ENCODE results near the gene STC2.
"Not testable (repeated sequence)": the region's sequence is repeated elsewhere in the genome, so short reads cannot be mapped to it uniquely, and the experiment has no call there.

The STC2 gene, protein sequence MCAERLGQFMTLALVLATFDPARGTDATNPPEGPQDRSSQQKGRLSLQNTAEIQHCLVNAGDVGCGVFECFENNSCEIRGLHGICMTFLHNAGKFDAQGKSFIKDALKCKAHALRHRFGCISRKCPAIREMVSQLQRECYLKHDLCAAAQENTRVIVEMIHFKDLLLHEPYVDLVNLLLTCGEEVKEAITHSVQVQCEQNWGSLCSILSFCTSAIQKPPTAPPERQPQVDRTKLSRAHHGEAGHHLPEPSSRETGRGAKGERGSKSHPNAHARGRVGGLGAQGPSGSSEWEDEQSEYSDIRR

DNA sequence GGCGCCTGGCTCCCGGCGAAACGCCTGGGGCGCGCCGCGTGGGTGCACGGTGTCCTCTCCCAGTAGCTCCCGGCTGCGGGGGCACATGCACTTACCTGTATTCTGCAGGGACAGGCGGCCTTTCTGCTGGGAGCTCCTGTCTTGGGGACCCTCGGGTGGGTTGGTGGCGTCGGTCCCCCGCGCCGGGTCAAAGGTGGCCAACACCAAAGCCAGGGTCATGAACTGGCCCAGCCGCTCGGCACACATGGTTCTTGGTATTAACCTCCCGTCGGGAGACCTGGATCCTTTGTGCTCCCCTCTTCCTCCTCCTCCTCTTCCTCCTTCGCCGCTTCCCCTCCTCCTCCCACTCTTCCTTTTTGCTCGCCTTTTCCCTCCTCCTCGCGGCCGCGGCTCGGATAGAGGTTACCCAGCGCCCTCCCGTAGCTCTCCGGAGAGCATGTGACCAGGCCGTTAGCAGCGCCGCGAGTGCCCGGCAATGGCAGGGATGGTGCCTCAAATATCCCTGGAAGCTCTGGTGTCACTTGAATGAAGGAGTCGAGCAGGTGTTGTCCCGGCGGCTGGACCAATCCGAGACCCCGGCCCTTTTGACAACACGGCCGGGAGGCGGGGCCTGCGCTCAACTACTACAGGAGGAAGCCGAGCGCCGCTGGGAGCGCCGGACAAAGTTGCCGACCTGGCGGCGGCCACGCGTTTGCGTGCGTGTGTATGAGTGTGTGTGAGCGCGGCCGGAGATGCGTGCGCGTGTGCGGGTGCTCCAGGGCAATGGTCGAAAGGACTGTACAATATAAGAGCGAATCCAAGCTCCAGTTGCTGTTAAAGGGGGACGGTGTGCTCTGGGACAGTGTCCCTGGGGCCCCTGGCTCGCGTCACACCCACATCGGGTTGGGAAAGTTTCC lies at the start of gene STC2:
Gene STC2 (minus strand): TSS at position 467 of the 896 bp plus-strand sequence. CDS start 221 bp downstream, at position 246.
- DNase-seq = no peak

DNA sequence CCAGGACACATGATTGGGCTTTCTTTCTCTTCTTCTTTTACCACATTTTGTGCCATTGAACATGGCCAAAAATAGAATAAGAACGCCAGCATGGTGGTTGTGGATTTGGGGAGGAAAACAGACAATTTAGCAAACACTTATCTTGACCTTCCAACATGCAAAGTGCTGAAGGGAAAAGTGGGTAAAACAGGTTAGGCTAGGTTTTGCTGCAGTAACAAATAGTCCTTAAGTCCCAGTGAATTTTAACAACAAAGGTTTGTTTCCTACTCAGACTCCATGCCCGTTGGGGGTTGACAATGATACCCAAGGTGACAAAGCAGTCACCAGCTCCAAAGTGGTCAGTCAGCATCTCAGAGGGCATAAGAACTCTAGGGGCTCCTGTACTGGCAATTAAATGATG lies 43.2 kb upstream of the STC2 start:
- DNase-seq = no peak

DNA sequence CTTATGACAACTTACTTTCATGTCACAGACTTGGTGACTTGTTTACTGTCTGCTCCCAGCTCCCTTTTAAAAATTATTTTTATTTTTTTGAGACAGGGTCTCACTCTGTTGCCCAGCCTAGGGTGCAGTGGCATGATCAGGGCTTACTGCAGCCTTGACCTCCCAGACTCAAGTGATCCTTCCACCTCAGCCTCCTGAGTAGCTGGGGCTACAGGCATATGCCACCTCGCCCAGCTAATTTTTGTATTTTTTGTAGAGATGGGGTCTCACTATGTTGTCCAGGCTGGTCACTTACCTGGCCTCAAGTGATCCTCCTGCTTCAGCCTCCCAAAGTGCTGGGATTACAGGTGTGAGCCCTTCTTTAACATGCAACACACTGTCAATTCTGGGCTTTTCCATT lies 35.2 kb upstream of the STC2 start:
- not testable (repeated sequence) for DNase-seq

DNA sequence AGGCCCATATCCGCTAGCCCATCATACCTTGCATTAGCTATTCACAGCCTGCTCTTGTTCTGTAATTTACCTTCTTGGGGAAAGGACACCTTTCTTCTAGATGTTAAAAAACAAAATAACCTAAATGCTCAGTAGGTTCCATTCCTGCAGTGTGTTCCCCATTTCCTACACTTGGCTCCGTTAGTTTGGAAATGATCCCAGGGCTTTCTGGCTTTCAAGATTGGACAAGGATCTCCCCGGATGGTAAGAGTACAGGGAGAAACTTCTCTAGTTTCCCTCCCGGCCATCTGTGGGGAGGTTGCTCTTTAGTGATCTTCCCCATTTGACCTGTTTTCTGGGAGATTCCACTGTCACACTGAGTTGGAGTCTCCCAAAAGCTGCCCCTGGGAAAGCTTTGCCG lies 27.3 kb upstream of the STC2 start:
- no peak for DNase-seq

DNA sequence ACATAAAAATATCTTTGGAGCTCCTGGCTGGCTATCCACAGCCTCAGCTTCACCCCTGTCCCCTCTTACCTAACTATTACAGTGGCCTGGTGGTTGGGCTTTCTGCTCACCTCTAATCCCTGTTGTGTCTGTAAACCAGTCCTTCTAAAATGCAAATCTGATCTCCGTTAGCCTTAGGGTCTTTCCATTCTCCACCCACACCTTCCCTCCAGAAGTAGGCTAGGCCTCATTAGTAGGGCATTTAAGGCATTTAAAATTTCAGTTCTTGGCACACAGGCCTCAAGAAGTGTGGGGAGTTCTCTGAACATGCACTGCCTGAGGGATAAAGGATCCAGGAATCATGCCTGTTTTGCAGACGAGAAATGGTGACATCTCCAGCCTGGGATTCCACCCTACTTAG lies 26.4 kb upstream of the STC2 start:
- no peak for DNase-seq

DNA sequence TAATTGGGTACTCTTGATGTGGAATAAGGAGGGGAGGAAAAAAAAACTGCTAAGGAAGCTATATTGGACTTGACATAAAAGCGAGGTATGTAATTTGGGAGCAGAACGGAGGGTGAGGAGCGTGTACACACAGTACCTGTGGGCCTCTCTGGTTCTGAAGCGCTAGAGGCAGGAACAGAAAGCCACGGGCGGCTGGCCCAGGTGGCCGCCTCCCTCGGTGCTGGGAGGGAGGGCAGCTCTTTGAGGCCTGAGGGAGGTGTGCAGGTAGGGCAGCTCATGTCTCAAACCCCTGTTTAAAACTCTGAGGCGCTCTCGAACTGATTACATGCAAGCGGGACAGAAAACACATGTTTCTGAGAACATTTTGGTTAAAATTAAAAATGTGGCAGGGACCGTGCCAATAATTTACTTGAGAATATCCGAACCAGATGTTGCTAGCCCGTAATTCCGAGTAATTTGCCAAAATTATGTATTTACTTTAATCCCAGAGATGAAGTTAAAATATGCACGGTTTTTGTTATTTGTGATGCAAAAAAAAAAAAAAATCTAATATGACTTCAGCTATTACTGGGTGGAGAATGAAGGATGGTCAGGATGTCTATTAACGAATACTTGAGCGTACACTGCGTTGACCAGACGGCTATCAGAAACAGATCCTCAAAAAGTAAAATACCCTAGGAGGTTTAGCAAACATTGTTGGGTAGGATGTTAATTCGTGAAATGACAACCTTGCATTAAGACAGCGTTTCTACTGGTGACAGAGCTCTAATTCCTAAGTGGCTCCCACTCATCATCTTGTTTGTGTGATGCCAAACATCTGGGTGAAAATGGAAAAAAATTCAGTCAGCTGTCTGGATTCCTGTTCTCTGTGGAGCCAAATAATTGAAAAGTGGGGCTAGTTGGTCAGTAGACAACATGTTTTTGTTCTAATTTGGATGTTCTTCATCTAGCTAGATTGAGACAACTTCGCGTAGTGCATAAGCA lies 24.4 kb upstream of the STC2 start:
- no peak for DNase-seq

DNA sequence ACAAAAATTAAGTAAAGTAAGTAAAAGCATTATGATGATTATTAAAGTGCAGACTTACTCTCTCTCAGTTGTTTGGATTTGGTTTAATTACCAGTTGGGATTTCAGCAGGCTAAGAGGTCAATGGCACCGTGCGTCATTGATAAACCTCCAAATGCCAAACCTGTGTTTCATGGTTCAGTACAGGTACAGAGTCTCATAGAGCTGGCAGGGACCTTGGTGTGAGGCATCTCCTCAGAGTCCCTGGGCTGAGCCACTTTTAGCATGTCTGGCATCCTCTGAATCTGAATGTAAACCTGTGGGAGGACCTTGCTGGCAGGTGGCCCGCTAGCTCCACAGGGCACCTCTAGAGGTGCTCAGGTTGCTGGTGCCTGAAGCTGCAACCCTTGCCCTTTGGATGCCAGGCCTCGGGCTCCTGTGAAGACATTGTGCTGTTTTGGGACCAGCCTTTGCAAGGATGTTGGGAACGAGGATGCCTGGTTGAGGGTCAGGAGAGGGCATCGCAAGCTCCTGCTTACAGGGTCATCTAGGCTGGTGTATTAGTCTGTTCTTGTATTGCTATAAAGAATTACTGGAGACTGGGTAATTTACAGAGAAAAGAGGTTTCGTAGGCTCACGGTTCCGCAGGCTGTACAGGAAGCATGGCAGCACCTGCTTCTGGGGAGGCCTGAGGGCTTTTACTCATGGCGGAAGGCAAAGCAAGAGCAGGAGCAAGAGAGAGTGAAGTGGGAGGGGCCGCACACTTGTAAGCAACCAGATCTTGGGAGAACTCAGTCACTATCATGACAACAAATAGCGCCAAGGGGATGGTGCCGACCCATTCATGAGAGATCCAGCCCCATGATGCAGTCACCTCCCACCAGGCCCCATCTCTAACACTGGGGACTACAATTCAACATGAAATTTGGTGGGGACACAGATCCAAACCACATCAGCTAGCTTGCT lies 14.9 kb upstream of the STC2 start:
- no peak for DNase-seq

DNA sequence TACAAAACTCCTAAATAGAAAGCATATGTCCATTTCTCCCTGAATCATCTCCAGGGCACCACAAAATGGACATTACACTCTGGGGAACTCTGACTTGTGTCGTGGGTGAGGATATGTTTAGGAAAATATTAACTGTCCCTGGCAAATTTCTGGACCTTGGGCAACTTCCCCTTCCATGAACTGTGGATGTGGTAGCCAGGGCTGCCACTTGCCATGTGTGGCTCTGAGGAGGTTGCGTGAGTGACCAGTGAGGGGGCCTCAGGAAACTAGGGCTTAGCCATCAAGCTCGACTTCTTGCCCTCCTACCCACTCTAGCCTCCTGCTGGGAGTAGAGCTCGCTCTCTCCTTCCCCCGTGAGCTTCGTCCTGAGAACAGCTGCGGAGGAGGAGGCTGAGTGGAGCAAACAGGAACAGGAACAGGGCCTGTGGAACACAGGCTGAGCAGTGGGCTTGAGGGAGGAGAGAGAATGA lies 13.8 kb upstream of the STC2 start:
- peak; percentile 84 for DNase-seq

DNA sequence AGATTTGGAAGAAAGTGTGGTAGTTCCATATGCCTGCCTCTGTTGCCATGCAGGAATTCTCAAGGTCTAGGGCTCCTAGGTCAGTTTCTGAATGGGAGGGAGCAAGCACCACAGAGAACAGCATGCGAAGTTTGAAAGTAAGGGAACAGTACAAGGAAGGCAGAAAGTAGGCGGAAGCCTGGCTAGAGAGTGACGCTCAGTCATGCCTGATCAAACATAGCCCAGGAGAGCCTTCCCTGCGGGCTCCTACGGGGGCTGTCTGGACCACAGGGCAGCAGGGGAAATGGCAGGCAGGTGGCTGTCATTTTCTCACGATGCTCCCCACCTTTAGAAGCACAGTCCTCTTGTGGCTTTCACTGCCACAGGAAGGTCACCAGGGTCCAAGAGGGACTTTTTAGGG lies 12.8 kb upstream of the STC2 start:
- DNase-seq = no peak

DNA sequence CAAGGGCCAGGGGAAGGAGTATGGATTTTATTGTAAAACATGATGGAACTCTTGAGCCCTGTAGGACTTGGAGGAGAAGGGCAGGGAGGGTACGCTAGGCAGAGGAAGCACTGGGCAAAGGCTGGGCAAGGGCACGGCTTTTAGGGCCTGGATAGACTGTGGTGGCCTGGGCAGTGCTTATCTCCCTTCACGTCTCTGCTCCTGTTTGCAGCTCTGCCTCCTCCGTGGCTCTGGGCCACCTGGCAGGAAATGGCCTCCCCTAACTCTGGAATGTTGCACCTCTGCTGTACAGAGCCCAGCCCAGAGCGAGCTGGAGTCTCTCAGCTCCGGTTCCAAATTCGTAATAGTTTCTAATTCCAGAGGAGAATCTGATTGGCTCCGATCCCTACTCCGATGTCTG lies 12.2 kb upstream of the STC2 start:
- DNase-seq = no peak

DNA sequence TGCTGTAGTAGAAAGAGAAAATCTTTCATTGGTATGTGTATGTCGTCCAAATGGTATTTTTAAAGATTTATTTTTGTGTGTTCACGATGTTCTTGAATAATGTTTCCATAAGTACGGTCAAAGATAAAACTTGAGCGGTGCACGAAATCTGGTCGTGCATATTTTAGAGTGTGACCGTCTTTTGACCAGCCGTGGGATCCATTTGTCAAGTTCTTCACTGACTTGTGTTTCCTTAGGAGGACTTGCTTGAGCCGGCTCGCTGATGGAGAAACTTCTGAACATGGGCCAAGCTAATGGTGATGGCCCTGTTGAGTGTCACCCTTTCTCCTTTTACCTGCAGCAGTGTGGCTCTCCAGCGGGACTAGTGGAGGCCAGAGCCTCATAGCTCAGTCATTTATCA lies 11.1 kb upstream of the STC2 start:
- DNase-seq = no peak

DNA sequence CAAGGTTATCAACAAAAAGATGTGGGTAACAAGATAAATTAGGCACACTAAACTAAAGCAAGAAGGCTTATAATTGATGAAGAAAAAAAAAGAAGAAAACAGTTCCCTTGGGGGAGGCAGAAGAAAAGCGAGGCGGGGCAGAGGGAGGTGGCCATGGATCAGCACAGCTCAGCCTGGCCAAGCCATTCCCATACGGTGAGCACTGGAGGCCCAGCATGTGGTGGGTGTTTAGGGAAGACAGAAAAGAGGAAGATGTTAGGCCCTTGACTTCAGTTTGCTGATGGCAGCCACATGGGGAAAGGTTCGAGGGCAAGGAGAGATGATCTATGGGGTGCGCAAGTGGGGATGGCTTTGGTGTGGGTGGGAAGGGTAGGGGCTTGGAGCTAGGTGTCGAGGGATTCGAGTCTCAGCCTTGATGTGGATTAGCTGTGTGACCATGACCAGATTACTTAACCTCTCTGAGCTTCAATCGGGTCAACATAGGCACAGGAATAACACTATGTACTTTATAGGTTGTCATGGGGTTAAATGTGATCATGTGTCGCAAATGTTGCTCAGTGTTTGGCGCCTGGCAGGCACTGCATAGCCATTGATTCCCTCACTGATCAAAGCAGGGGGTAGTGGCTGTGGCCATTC lies 10.3 kb upstream of the STC2 start:
- no peak for DNase-seq

DNA sequence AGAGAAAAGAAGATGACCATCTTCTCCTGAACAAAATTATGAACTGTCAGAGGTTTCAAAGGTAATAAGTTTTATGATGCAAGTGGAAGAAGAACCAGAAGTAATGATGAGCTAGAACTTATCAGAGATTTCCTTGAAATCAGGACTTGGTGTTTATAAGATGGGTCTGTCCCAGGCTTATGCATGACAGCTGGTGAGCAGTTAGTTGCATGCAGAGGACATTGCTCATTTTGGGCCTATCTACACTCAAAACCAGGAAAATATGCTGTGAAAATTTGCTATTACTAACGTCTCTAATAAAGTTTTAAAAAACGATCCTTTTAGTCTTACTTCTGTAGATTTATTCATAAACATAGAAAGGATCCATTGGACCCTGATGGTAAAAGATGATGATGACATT lies 6.6 kb upstream of the STC2 start:
- DNase-seq = no peak

DNA sequence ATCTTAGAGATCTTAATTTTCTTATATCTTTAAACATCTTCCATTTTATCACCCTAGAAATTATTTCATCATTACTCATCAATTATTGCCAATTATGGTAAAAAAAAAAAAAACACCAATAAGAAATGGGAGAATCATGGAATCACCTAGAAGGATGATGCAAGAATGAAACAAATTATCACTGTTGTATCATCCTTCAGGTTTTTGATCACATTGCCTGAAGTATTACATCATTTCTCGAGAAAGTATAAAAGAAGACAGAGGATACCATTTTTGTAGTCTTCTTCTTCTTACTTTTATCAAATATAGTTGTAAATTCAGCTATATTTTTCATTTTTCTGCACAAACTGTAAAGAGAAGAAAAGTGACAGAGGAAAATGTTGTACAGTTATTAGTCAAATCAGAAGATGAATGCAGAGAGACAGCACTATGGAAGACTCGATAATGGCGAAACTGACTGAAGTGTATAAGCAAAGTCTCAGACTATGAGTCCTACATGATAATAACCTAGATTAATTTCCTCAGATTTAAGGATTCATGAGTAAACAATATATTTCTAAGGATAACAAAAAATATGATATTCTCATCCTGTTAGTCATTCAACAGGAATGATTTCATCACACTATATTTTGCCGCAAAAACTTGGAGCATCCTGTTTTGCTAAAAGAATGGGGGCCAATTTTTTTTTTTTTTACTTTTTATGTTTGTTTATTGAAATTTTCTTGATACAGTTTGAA lies 5.9 kb upstream of the STC2 start:
- DNase-seq = no peak

DNA sequence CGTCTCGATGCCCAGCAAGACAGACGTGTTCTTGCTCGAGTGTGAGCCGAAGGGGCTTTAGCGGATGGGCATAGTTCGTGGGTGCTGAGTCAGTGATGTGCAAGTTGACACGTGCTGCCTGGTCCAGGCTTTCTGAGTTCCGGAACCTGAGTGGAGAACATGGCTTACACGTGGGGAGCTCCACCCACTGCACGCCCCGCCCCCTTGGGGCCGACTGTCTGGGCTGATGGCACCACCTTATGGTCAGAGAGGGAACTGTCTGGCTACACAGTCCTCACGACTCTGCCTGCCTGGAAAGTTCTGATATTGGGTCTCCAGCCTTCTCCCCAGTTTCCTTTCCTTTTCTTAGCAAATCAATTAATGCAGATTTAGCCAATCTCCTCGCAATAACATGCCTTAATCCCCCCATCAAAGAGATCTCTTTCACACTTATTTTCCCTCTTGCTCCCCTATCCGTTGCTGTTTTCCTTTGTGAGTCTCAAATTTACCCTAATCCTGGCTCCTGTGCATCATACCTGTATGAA lies 3.8 kb upstream of the STC2 start:
- peak; percentile 78 for DNase-seq

DNA sequence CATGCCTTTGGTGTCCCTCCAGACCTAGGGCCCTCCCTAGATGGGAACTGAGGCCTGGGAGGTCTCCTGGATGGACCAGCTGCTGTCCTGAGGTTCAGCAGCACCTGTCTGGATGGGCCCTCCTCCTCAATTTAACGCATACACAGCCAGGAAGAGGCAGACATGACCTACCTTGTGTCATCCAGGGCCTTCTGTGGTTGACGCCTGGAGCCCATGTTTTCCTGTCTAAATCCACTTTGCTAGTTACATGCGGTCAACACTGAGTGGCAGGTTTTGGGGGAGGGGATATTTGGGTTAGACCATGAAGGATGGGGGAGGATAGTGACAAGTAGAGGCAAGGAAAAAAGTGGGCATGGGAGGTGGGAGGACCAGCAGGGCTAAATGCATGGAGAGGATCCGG lies 3.1 kb upstream of the STC2 start:
- no peak for DNase-seq

DNA sequence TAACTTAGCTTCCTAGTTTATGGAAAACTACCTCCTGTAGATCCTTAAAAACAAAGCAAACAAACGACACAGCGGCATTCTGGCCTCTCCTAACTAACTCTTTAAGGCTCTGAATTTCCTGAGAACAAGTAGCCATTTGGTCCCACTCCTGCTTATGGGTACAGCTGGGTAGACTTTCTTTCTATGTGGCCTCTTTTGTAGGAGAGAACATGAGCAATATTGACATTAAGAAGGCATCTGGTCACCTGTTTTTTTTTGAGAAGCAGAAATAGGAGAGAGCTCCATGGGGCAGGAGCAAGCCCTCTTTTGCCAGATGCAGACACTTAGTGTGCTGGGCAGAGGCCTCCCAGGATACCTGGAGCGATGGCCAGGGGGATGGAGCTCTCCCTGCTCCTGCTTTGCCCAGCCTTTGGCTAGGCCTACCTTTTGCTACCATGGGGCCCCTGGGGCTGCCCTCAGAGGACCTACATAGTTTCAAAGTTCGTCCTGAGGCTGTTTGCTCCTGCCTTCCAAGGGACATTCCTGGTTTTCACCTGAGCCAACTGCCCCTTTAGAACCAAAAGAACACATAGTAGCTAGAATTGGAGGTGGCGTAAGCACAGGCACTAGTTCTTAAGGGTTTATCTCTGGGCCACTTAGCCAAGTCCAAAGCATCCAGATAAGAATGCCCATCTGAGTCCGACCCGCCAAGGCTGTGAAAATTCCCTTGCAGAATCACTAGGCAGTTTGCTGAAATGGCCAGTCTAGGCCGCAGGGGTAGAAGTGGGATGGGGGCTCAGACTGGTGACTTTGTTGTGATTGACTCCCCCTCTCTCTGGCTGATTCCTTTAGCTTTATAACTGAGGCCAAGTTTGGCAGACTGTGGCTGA lies 2.4 kb upstream of the STC2 start:
- DNase-seq = no peak

DNA sequence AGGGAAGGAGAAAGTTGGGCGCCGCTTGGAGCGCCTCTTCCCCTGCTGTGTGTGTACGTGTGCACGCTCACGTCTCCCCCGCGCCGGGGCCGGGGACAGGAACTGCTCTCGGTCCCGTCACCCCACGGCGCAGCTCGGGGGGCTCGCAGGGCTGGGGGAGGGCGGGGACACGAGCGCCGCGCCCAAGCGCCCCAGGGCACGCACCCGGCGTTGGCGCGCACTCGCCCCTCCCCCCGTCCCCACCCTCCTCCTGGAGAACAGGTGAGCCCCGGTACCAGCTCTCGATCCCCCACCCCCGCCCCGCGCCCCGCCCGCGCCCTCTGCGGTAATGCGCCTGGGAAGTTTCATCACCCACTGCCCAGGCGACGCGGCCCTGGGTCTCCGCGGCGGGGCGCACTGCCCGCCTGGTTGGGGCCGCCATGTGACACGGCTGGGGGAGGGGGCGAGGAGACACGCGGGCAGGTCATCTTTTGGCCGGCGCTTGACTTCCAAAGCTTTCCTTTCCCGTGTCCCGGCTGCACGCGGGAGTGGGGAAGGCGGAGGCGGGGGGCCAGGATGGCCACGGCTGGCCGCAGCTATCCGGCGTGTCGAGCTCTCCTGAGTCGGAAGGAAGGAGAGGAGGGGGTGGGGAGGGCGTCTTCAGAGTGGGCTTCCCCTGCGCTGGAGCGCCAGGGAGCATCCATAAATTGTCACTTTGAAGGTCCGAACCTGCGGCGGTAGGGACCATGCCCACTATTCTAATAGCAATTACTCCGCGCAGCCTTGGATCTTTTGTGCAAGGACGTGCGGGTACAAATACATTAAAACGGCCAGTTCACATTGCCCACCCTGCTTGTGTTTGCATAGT lies 1.5 kb upstream of the STC2 start:
- DNase-seq = no peak

All from MV-4-11 (cell line).